22Rv1 (cell line): ENCODE results near the gene SAV1.

Source experiments
- ZFX ChIP-seq: fragments of 450-650 bp; IDR thresholded peaks from 2 replicates; pipeline ENCODE4 v1.6.1; 2017; ENCODE audit warnings: antibody characterized with exemption, borderline replicate concordance
- TF ChIP-seq, protein P1 (sequence below): fragments of 450-650 bp; IDR thresholded peaks from 2 replicates; pipeline ENCODE4 v1.5.1; 2017; ENCODE audit warnings: mild to moderate bottlenecking

DNA sequence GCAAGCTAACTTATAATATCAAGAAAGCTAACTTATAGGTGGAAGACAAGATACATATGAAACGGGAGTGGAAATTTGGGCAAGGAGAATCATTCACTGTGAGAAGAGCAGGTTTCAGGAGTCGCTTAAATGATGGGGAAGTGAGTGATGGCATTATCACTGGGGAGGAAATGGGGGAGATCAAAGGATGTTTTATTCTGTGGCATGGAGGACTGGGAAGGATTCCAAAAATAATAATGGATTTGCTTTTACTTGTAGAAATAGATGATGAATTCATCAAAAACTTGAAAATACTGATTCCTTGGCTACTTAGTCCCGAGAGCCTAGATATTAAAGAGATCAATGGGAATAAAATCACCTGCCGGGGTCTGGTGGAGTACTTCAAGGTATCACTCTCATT lies 47.8 kb downstream of the SAV1 start:
- TF ChIP-seq, protein P1, sequence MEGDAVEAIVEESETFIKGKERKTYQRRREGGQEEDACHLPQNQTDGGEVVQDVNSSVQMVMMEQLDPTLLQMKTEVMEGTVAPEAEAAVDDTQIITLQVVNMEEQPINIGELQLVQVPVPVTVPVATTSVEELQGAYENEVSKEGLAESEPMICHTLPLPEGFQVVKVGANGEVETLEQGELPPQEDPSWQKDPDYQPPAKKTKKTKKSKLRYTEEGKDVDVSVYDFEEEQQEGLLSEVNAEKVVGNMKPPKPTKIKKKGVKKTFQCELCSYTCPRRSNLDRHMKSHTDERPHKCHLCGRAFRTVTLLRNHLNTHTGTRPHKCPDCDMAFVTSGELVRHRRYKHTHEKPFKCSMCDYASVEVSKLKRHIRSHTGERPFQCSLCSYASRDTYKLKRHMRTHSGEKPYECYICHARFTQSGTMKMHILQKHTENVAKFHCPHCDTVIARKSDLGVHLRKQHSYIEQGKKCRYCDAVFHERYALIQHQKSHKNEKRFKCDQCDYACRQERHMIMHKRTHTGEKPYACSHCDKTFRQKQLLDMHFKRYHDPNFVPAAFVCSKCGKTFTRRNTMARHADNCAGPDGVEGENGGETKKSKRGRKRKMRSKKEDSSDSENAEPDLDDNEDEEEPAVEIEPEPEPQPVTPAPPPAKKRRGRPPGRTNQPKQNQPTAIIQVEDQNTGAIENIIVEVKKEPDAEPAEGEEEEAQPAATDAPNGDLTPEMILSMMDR = no peak
- TF ChIP-seq ZFX = no peak
